ENCODE measurements around the gene SPINK9. TPM values are rescaled to one million over a fixed set of nuclear protein-coding genes. Genes with fewer than 3 reads are reported as not detected.
"Not testable (repeated sequence)": the region's sequence is repeated elsewhere in the genome, so short reads cannot be mapped to it uniquely, and the experiment has no call there.

The SPINK9 gene
- total RNA-seq, 1 donor from 2014 or later, result not detected

DNA sequence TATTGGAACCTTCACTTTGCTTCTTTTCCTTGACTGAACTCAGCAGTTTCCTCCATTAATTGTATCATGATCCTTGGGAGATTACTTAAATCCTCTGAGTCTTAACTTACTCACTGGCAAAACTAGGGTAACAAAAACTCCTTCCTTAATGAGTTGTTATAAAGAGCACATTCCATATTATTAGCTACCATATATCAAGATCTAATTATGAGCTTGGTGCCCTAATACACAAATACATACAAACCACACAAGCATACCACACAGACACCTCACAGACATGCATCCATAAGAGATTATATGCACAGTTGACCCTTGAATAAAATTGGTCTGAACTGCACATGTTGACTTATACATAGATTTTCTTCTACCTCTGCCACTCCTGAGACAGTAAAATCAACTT is 25.6 kb upstream of the SPINK9 start:
- peaks cover 18% of the 10 kb centered on the region for H3K9me3 Mint-ChIP-seq
- no peaks in the 10 kb centered on the region for H3K4me1 Mint-ChIP-seq
- no peaks in the 10 kb centered on the region for H3K36me3 Mint-ChIP-seq
- H3K4me3 Mint-ChIP-seq, result no peak overlapping the region
- no peak for DNase-seq (ENCODE audit: low spot score in 2 of 2, unreplicated experiment in 2 of 2)
- peaks cover 5% of the 10 kb centered on the region for H3K27me3 Mint-ChIP-seq (ENCODE audit: low read depth)
- TF ChIP-seq, protein P1, sequence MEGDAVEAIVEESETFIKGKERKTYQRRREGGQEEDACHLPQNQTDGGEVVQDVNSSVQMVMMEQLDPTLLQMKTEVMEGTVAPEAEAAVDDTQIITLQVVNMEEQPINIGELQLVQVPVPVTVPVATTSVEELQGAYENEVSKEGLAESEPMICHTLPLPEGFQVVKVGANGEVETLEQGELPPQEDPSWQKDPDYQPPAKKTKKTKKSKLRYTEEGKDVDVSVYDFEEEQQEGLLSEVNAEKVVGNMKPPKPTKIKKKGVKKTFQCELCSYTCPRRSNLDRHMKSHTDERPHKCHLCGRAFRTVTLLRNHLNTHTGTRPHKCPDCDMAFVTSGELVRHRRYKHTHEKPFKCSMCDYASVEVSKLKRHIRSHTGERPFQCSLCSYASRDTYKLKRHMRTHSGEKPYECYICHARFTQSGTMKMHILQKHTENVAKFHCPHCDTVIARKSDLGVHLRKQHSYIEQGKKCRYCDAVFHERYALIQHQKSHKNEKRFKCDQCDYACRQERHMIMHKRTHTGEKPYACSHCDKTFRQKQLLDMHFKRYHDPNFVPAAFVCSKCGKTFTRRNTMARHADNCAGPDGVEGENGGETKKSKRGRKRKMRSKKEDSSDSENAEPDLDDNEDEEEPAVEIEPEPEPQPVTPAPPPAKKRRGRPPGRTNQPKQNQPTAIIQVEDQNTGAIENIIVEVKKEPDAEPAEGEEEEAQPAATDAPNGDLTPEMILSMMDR (IDR thresholded peaks at IDR 0.05; ENCODE audit: unreplicated experiment), result no peak
- H3K27ac Mint-ChIP-seq, result no peak overlapping the region

- Mint-ChIP-seq H3K27me3 (ENCODE audit: low read depth) (peaks cover 11% of the 10 kb centered on the region), H3K36me3 (no peaks in the 10 kb centered on the region)
Observed at GRCh38 chr5:148311484-148311883, 23.9 kb upstream of the SPINK9 start.

GRCh38 chr5:148312153-148312552 is 23.2 kb upstream of the SPINK9 start, which contains the start of gene SPINK7:
Gene SPINK7 (plus strand): TSS chr5:148312423. CDS start chr5:148312484, 61 bp downstream.
- Mint-ChIP-seq H3K27me3 (ENCODE audit: low read depth) (peaks cover 11% of the 10 kb centered on the region), H3K27ac (no peak within 1 kb of the TSS), H3K4me3 (no peak within 1 kb of the TSS), H3K36me3 (no peaks in the 10 kb centered on the region), H3K9me3 (peaks cover 18% of the 10 kb centered on the region), H3K4me1 (no peaks in the 10 kb centered on the region)
- TF ChIP-seq, protein P1 (IDR thresholded peaks at IDR 0.05; ENCODE audit: unreplicated experiment), result no peak
- no peak for DNase-seq (ENCODE audit: low spot score in 2 of 2, unreplicated experiment in 2 of 2)

More at GRCh38 chr5:148311484-148311883, 23.9 kb upstream of the SPINK9 start:
- TF ChIP-seq, protein P1 (IDR thresholded peaks at IDR 0.05; ENCODE audit: unreplicated experiment), result no peak
- H3K27ac Mint-ChIP-seq, result no peak overlapping the region
- no peak overlapping the region for H3K4me3 Mint-ChIP-seq
- H3K9me3 Mint-ChIP-seq, result peaks cover 18% of the 10 kb centered on the region
- H3K4me1 Mint-ChIP-seq, result no peaks in the 10 kb centered on the region
- no peak for DNase-seq (ENCODE audit: low spot score in 2 of 2, unreplicated experiment in 2 of 2)

DNA sequence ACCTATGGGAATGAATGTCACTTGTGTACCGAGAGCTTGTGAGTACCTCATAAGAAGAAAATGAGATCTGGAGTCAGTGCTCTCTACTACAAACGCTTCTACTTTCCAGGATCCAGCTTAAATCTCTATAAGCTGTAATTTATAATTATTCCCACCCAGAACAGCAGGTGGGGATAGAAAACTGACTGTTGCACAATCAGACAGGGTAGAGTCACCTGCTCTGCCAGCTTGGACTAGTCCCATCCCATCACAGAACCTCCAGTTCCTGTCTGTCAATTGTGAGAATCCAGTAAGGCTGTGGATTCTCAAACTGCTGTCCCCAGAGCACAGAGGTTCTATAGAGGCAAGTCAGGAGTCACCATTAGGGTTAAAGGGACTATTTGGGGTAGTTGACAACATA is 21.2 kb upstream of the SPINK9 start:
- no peak for DNase-seq (ENCODE audit: low spot score in 2 of 2, unreplicated experiment in 2 of 2)
- TF ChIP-seq, protein P1 (IDR thresholded peaks at IDR 0.05; ENCODE audit: unreplicated experiment), result no peak
- no peaks in the 10 kb centered on the region for H3K4me1 Mint-ChIP-seq
- H3K9me3 Mint-ChIP-seq, result peaks cover 8% of the 10 kb centered on the region
- H3K27ac Mint-ChIP-seq, result no peak overlapping the region
- H3K36me3 Mint-ChIP-seq, result no peaks in the 10 kb centered on the region
- H3K4me3 Mint-ChIP-seq, result no peak overlapping the region
- peaks cover 11% of the 10 kb centered on the region for H3K27me3 Mint-ChIP-seq (ENCODE audit: low read depth)

GRCh38 chr5:148314731-148315130 is 20.6 kb upstream of the SPINK9 start:
- no peak overlapping the region for H3K4me3 Mint-ChIP-seq
- TF ChIP-seq, protein P1 (IDR thresholded peaks at IDR 0.05; ENCODE audit: unreplicated experiment), result no peak
- H3K9me3 Mint-ChIP-seq, result peaks cover 2% of the 10 kb centered on the region
- peaks cover 2% of the 10 kb centered on the region for H3K36me3 Mint-ChIP-seq
- H3K27me3 Mint-ChIP-seq (ENCODE audit: low read depth), result peaks cover 11% of the 10 kb centered on the region
- DNase-seq (ENCODE audit: low spot score in 2 of 2, unreplicated experiment in 2 of 2), result no peak
- peaks cover 3% of the 10 kb centered on the region for H3K4me1 Mint-ChIP-seq
- no peak overlapping the region for H3K27ac Mint-ChIP-seq

GRCh38 chr5:148320011-148320963 is 15.1 kb upstream of the SPINK9 start:
- not testable (repeated sequence) for H3K36me3 Mint-ChIP-seq; H3K4me1 Mint-ChIP-seq; H3K27me3 Mint-ChIP-seq (ENCODE audit: low read depth); H3K9me3 Mint-ChIP-seq; DNase-seq (ENCODE audit: low spot score in 2 of 2, unreplicated experiment in 2 of 2)
- H3K4me3 Mint-ChIP-seq, result peak overlapping the region; percentile 87
- H3K27ac Mint-ChIP-seq, result peak overlapping the region; percentile 78

All from mesothelial cell of epicardium (in vitro differentiated cells).